IPS-NIHi7 (cell line): ENCODE results near the gene RPUSD3.
A peak's percentile ranks its signal among the peaks of the same experiment; 100 is the strongest.

Experiments
- DNase-seq: peaks from one replicate; pipeline ENCODE4 v3.0.0; 2012; ENCODE audit warnings: mixed read lengths; ENCODE audit errors: extremely low spot score

Gene RPUSD3

GRCh38 chr3:9806688-9807589 is 36.9 kb downstream of the RPUSD3 start:
- no peak for DNase-seq

GRCh38 chr3:9806137-9806536 is 37.7 kb downstream of the RPUSD3 start:
- DNase-seq, result no peak

GRCh38 chr3:9804996-9805395 is 38.8 kb downstream of the RPUSD3 start:
- DNase-seq, result no peak

GRCh38 chr3:9803494-9803893 is 40.3 kb downstream of the RPUSD3 start:
- DNase-seq, result no peak

GRCh38 chr3:9800529-9800928 is 43.3 kb downstream of the RPUSD3 start:
- DNase-seq, result no peak

GRCh38 chr3:9797196-9797945 is 46.4 kb downstream of the RPUSD3 start:
- DNase-seq, result no peak

- DNase-seq, result no peak
Measured at GRCh38 chr3:9795207-9795606, 48.6 kb downstream of the RPUSD3 start.

- no peak for DNase-seq
Measured at GRCh38 chr3:9794400-9794799, 49.4 kb downstream of the RPUSD3 start.

GRCh38 chr3:9793161-9793781 is 50.5 kb downstream of the RPUSD3 start:
- DNase-seq, result no peak

GRCh38 chr3:9792405-9793160 is 51.2 kb downstream of the RPUSD3 start, which contains the start of the genes ARPC4 and TADA3:
ARPC4 (plus strand) TSS chr3:9793082; CDS start chr3:9793122, 40 bp downstream.
TADA3 (minus strand) TSS chr3:9792473; CDS start chr3:9791466, 1,007 bp downstream.
- peak; percentile 94 for DNase-seq

GRCh38 chr3:9791790-9792404 is 51.9 kb downstream of the RPUSD3 start:
- no peak for DNase-seq

GRCh38 chr3:9791127-9791526 is 52.7 kb downstream of the RPUSD3 start:
- no peak for DNase-seq
